Activated B cell treated with CpG ODN at 0.5 μM for 24 hours (primary cell): ENCODE results near the gene PNPLA4. TPM values are rescaled to one million over a fixed set of nuclear protein-coding genes. Genes with fewer than 3 reads are reported as not detected.

Experiments used
- ATAC-seq: fragments of 200-7000 bp; cut with Tn5 transposase; one replicate; pipeline ENCODE4 v1.10.0; 2021; ENCODE audit warnings: low read depth, mild to moderate bottlenecking, moderate library complexity
- CTCF ChIA-PET: fragments of 350-600 bp; sonication (Branson Sonifier 250); formaldehyde crosslinking; loops from one replicate; lab custom pipeline; 2021; ENCODE audit warnings: antibody characterized with exemption; lab: Charles Lee
- POLR2A ChIA-PET: fragments of 350-600 bp; sonication (Branson Sonifier 250); formaldehyde crosslinking; loops from one replicate; lab custom pipeline; 2021; ENCODE audit warnings: antibody characterized with exemption; lab: Charles Lee
- DNase-seq: peaks from one replicate; pipeline ENCODE4 v3.0.0; 2022
- H3K27ac Mint-ChIP-seq: one replicate; pipeline ENCODE4 v1.8.0; 2020; ENCODE audit warnings: mixed read lengths
- H3K27me3 Mint-ChIP-seq: one replicate; pipeline ENCODE4 v1.8.0; 2021; ENCODE audit warnings: mixed read lengths
- H3K36me3 Mint-ChIP-seq: one replicate; pipeline ENCODE4 v1.8.0; 2021; ENCODE audit warnings: low read depth, mixed read lengths
- H3K4me1 Mint-ChIP-seq: one replicate; pipeline ENCODE4 v1.8.0; 2021; ENCODE audit warnings: mixed read lengths
- H3K4me3 Mint-ChIP-seq: one replicate; pipeline ENCODE4 v1.8.0; 2020; ENCODE audit warnings: mild to moderate bottlenecking, mixed read lengths
- H3K9me3 Mint-ChIP-seq: one replicate; pipeline ENCODE4 v1.8.0; 2020; ENCODE audit warnings: mixed read lengths
- CTCF ChIP-seq: fragments of 200-600 bp; IDR thresholded peaks from one replicate; pipeline ENCODE4 v1.8.0; 2022; ENCODE audit warnings: antibody characterized with exemption, mild to moderate bottlenecking
- intact Hi-C: fragments of 100-400 bp; cut with micrococcal nuclease; formaldehyde crosslinking; loops from one replicate; pipeline ENCODE4 v1.15.1; 2024
- total RNA-seq: library from RNA; stranded (reverse); gene quantifications from 2 replicates; pipeline ENCODE4 v1.2.3, GENCODE V29; 2022

Gene PNPLA4
- total RNA-seq, 1 donor from 2014 or later, result 7.5 TPM

GRCh38 chrX:7889135-7889534 lies 38.1 kb downstream of the PNPLA4 start:
- Mint-ChIP-seq H3K9me3 (no peaks in the 10 kb centered on the region), H3K27ac (no peak overlapping the region), H3K4me3 (no peak overlapping the region), H3K4me1 (no peaks in the 10 kb centered on the region), H3K27me3 (no peaks in the 10 kb centered on the region), H3K36me3 (no peaks in the 10 kb centered on the region)
- intact Hi-C loops, result no loop called here
- DNase-seq (no peak), ATAC-seq (no peak)
- ChIA-PET POLR2A (no interaction called here), CTCF (no interaction called here)
- no peak for TF ChIP-seq CTCF

- DNase-seq, result no peak
- Mint-ChIP-seq H3K9me3 (no peaks in the 10 kb centered on the region), H3K27me3 (no peaks in the 10 kb centered on the region), H3K4me3 (no peak overlapping the region), H3K4me1 (no peaks in the 10 kb centered on the region), H3K27ac (no peak overlapping the region), H3K36me3 (no peaks in the 10 kb centered on the region)
- CTCF ChIA-PET, result no interaction called here
- POLR2A ChIA-PET, result no interaction called here
- intact Hi-C loops, result no loop called here
- no peak for TF ChIP-seq CTCF
- ATAC-seq, result no peak
Observed at GRCh38 chrX:7876957-7877356, 50.3 kb downstream of the PNPLA4 start.

GRCh38 chrX:7872042-7872441 lies 55.2 kb downstream of the PNPLA4 start:
- H3K4me1 Mint-ChIP-seq, result no peaks in the 10 kb centered on the region
- H3K9me3 Mint-ChIP-seq, result no peaks in the 10 kb centered on the region
- no peaks in the 10 kb centered on the region for H3K36me3 Mint-ChIP-seq
- DNase-seq (no peak), ATAC-seq (no peak)
- no peak for TF ChIP-seq CTCF
- intact Hi-C loops, result no loop called here
- ChIA-PET POLR2A (no interaction called here), CTCF (no interaction called here)
- H3K4me3 Mint-ChIP-seq, result no peak overlapping the region
- no peak overlapping the region for H3K27ac Mint-ChIP-seq
- no peaks in the 10 kb centered on the region for H3K27me3 Mint-ChIP-seq

GRCh38 chrX:7852166-7852565 lies 75.0 kb downstream of the PNPLA4 start:
- ATAC-seq, result no peak
- Mint-ChIP-seq H3K36me3 (no peaks in the 10 kb centered on the region), H3K4me3 (no peak overlapping the region), H3K27ac (no peak overlapping the region), H3K9me3 (no peaks in the 10 kb centered on the region), H3K4me1 (no peaks in the 10 kb centered on the region), H3K27me3 (no peaks in the 10 kb centered on the region)
- intact Hi-C loops, result no loop called here
- ChIA-PET POLR2A (no interaction called here), CTCF (no interaction called here)
- DNase-seq, result no peak
- TF ChIP-seq CTCF, result no peak

Other genes with a start within 250 kb of the PNPLA4 start
- not detected in 2 replicates for gene VCX, start 84.2 kb downstream of the PNPLA4 start, total RNA-seq
- gene VCX2, start 243.9 kb upstream of the PNPLA4 start, total RNA-seq, result not detected in 2 replicates